Stimulated activated CD4-positive, alpha-beta T cell treated with anti-CD3 and anti-CD28 coated beads, Interleukin-1b, Interleukin-23, amount 100 ng/mL, for 48 hours (primary cell): Measurements from ENCODE around the gene P2RY11.

Experiments
- DNase-seq: peaks from one replicate; pipeline ENCODE4 v3.0.0-alpha.2; 2020

Gene P2RY11

GRCh38 chr19:10114651-10115391, 3.3 kb downstream of the P2RY11 start:
- peak; percentile 32 for DNase-seq

DNA sequence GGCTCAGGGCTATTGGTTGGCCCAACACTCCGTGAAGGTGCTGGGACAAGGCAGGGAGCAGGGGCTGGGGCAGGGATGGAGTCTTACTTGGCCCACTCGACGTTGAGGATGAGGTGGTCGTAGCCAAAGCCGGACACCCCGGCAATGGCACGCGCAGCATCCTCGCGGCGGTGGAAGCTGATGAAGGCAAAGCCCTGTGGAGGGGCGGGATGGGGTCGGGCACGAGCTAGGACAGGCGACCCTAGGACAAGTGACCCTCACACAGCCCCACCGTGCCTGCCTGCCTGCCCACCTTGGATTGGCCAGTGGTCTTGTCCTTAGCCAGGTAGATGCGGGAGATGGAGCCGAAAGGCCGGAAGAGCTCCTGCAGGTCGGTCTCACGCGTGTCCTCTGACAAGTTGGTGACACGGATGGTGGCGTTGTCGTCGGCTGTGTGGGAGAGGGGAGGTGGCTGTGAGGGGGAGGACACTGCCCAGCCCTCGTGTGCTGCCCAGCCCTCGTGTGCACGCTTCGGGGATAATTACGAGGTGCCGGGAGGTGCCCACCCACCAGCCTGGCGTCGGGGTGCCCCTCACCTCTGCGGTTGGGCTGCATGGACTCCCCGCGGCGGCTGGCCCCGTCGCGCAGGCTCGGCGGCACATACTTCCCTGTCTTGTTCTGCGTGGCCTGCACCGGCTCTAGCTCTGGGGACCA, 4.0 kb downstream of the P2RY11 start:
- peak; percentile 14 for DNase-seq

DNA sequence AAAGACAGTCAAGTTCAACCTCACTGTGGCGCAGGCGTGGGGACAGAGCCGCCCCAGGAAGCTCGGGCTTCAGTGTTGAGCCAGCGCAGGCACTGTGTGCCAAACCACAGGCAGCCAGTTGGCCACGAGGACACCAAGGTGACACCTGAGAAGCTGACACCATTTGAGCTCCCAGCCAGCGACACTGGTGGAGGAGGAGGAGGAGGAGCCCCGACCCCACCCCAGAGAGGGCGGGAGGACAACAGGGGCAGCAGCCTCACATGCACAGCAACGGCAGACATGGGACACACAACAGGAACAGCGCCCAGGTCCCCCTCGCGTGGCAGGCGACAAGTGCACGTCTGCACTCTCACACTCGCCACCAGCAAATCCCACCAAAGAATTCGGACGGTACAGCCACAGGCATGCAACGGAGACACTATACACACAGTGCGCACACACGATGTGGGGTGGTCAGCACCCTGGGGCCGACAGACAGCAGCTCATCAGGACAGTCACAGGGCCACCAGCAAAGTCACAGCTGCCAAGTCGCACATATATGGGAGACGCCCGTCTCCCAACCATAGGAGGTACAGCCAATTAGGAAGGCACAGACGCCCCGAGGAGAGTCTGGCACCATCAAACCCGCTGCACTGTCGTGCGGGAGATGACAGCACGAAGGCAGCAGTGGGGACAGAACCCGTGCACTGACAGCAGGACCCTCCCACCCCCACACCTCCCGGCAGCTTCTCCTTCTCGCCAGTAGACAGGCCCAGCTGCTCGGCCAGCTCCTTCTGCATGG, 4.8 kb downstream of the P2RY11 start:
- DNase-seq = peak; percentile 21

DNA sequence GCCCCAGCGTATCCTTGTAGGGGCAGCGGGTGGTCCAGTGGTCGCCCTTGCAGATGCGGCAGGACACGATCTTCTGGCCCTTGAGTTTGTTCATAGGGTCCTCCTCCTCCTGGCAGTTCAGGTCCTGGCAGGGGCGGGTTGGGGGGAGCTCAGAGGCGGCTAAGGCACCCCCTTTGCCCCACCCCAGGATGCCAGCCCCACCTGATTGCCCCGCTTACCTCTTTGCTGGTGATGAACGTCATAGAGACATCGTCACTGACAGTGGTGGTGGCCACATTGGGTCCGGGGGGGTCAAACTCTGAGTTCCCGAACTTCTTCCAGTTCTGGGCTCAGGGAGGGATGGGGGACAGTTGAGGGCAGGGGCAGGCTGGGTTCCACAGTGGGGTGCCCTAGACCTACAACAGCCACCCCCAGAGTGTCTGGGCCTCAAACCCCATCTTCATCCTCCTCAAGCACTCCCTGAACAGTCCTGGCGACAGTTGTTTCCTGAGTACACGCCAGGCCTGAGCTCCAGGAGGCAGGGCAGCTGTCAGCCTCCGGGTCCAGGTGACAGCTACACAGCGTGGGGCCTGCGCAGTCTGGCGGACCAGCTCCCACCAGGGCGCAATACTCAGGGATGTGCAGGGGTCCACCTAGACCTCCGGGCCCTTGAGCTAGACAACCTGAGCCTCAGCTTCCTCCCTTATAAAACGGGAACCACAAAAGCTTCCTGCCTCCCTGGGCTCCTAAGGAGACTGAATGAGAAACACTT, 5.5 kb downstream of the P2RY11 start:
- no peak for DNase-seq

- peak; percentile 21 for DNase-seq
Measured at GRCh38 chr19:10118960-10119359, 7.5 kb downstream of the P2RY11 start.

DNA sequence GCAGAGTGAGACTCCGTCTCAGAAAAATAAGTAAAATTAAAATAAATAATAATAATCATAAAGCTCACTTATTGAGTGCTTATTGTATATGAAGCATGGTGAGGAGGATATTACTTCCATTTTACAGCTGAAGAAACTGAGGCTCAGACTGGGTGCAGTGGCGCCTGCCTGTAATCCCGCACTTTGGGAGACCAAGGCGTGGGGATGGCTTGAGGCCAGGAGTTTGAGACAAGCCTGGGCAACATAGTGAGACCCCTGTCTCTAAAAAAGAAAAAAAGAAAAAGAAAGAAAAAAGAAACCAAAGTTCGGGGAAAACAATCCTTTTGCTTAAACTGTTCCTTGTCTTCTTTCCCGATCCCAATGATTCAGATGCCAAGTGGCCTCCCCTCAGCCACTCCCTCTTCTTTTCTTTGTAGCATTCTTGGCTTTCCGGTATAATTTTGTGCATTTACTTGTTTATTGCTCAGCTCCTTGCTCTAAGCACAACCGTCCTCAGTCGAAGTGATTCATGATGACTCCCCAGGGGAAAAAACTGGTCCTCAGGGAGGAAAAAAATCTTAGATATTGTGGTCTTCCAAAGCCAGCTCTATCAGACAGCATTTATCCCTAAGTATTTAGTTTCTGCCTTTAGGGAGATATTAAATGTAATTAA, 9.2 kb downstream of the P2RY11 start:
- no peak for DNase-seq

DNA sequence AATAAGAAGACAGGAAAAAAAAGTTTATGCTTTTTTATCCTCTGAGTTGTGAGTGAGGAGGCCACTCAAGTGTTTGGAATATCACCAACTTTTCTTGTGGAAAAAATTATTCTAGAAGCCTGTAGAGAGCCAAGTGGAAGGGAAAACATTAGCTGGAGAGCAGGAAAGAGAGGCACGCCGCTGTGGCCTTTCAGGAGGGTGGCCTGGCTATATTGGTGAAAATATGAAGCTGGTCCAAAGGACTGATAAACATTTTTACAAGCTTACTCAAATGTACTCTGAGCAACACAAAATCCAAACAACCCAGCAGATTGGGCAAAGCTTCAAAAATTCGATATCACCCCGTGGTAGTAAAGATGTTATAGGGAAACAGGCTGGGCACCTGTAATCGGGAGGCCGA, 10.6 kb downstream of the P2RY11 start:
- DNase-seq = no peak

- no peak for DNase-seq
Measured at GRCh38 chr19:10124429-10124828, 12.9 kb downstream of the P2RY11 start.

GRCh38 chr19:10126213-10126639, 14.7 kb downstream of the P2RY11 start:
- DNase-seq = no peak

DNA sequence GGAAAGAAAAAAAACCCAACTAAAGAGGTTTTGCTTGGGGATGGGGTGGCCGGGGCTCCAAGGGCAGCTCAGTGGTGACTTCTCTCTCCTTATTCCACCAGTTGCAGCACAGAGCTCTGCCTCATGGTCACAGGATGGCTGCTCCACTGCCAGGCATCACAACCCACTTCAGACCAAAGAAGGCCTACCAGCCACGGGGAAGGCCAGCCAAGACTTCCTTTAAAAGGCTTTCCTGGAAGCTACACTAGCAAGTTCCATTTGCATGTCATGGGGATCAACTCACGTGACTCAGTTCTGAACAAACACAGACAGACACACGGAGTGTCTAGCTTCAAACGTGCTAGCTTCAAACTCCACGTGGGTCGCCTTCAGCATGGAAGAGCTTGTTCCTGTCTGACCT, 21.4 kb downstream of the P2RY11 start:
- DNase-seq = no peak

- DNase-seq = no peak
Measured at GRCh38 chr19:10133596-10133995, 22.1 kb downstream of the P2RY11 start.

DNA sequence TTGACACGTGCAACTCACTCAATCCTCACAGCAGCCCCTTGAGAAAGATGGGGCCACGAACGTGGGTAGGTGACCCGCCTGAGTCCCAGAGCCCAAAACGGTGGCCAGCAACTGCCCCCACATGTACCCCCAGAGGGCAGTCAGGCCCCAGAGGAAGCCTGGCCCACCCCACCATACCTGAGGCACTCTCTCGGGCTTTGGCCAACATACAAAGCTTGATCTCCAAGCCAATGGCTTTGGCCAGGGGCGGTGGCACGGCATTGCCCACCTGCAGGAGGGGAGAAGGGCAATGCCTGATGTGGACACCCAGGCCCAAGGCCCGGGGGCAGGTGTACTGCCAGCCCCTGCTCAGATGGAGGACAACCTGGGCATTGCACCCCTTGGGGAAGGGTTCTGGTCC, 22.5 kb downstream of the P2RY11 start:
- DNase-seq = no peak

DNA sequence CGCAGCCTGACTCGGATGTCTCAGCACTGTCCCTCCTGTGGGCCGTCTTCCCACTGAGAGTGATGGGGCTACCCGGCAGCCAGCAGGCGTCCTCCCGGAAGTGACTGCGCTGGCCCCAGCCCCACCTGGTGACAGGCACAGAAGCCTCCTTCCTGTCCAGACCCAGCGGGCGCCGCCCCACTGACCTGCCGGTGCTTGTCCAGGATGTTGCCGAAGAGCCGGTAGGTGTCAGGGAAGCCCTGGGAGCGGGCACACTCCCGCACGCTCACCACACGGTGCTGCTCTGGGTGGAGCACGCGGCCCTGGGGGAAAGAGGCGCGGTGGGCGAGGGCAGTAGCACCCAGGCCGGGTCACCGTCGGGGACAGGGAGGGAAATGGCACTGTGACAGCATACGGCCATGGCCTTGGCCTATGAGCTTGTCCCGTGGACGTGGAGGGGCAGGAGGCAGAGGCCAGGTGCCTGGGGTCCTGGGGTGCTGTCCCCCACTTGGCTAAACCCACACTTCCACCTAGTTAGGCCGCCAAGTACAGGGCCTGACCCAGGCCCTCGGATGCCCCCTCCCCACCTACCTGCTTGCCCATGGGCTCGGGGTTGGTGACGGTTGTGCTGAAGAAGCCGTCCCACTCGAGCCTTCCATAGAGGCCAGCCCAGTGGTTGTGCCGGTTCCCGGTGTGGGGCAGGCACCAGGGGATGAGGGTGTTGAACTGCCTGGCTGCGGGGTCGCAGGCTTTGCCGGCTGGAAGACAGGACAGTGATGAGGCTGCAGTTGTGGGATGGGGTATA, 24.2 kb downstream of the P2RY11 start:
- DNase-seq = no peak

- DNase-seq = no peak
Measured at GRCh38 chr19:10136936-10137335, 25.4 kb downstream of the P2RY11 start.

DNA sequence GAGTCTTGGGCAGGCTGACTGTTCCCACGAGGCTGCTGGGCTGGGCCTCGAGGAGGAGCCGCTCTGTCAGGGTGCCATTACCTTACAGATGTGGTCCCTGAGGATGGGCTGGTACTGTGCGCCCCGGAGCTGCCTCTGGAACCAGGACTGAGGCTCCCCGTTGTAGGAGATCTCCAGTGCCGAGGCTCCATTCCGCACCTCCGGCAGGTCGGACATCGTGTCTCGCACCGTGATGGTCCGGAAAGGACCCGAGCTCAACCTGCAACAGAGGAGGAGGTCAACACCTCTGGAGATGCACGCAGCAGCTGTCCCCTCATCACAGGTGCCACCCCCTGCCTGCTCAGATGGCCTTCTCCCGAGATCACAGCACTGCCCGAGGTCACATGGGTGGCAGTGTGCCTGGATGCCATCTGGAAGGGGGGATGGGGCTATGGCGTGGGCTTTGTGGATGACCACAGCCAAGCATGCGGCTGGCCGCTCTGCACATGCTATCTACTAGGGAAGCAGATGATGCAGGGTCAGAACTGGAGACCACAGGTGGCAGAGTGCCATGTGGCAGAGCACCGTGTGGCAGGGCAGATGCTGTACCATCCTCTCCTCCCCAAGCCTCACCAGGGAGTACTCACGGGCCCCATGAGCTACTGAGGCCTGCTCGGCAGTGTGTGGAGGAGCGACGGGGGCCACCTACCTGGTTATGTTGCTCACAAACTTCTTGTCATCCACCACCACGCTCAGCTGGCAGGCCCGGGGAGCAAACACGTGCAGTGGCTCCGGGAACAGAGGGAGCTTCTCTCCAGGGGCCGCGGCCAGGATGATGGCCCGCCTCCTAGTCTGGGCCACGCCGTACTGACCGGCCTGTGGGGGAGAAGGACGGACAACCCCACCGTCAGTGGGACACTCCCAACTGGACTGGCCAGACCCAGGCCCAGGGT, 26.5 kb downstream of the P2RY11 start:
- DNase-seq = no peak

DNA sequence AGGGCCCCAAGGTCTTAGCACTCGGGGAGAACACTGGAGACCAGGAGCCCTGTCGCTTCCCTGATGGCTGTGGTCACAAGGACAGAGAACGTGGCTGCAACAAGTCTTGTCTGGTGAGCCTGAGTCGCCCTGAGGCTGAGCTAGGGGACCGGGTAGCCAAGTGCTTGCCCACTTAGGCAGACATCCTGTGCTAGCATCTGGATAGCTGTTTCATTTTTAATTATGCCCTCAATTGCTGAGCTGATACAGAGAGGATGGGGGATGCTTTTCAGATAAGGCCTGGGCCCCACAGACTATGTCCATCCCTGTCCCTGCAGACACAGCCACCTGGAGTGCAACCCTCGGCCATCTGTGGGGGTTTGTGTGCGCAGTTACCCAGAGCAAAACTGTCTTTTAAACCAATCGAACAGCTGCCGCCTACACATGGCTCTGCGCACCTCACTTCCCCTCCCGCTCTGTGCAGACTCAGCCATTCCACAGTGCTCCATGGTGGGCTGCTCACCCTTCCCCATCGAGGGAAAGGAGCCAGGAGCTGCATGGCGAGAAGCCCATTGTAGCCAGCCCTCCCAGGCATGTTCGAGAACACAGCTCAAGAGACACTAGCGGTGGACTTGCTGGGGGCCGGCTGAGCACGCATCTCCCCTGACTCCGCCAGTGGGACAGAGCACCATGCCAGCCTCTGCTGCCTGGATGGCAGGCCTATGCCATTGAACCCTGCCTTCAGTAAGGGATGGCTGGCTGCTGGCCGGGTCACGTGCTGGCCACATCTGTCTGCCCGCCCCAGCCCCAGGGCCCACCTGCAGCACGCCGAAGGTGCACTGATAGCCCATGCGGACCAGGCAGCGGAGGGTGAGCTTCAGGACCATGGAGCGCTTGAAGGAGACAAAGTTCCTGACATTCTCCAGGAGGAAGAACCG, 27.6 kb downstream of the P2RY11 start:
- DNase-seq = no peak

- DNase-seq = no peak
Measured at GRCh38 chr19:10139952-10140351, 28.5 kb downstream of the P2RY11 start.

DNA sequence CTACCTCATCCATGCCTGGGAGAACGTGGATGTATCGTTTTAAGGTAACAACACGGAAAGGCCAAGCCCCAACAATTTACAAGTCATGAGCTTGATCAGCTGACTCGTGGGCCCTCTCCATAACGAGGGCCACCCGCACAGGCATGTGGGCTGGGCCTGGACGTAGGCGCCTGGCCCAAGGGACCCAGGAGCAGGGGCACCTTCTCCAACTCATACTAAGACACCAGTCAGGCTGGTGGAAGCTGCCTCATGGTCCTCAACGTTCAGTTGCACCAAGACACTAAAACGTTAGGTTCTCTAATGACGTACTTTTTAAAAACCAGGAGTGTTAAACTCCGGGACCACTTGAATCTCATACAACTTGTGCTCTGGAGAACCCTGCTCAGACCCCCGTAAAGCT, 30.0 kb downstream of the P2RY11 start:
- no peak for DNase-seq

GRCh38 chr19:10141973-10142372, 30.5 kb downstream of the P2RY11 start:
- no peak for DNase-seq
